Stimulated activated CD8-positive, alpha-beta memory T cell treated with anti-CD3 and anti-CD28 coated beads, Interleukin-15, amount 100 ng/mL, for 48 hours (primary cell): ENCODE measurements around the gene LRBA.

Source experiments
- DNase-seq, 2 donors: peaks; one replicate each; pipeline ENCODE4 v3.0.0-alpha.2; 2020; ENCODE audit warnings: low read depth in 2 of 2

Gene LRBA

GRCh38 chr4:150805183-150806025 lies 209.7 kb downstream of the LRBA start:
- no peak for DNase-seq

GRCh38 chr4:150801833-150802232 lies 213.3 kb downstream of the LRBA start:
- DNase-seq: no peak

- no peak for DNase-seq
Measured at GRCh38 chr4:150799207-150799606, 215.9 kb downstream of the LRBA start.

GRCh38 chr4:150794706-150795105 lies 220.4 kb downstream of the LRBA start:
- no peak for DNase-seq

GRCh38 chr4:150789864-150790263 lies 225.2 kb downstream of the LRBA start:
- no peak for DNase-seq

- DNase-seq: no peak
Measured at GRCh38 chr4:150784939-150785338, 230.1 kb downstream of the LRBA start.

GRCh38 chr4:150784305-150784704 lies 230.8 kb downstream of the LRBA start:
- DNase-seq: no peak

GRCh38 chr4:150782921-150783320 lies 232.2 kb downstream of the LRBA start:
- DNase-seq: no peak

- DNase-seq: no peak
Measured at GRCh38 chr4:150782311-150782710, 232.8 kb downstream of the LRBA start.

GRCh38 chr4:150781191-150781590 lies 233.9 kb downstream of the LRBA start:
- no peak for DNase-seq

- DNase-seq: no peak
Measured at GRCh38 chr4:150779707-150780106, 235.4 kb downstream of the LRBA start.

GRCh38 chr4:150773729-150774449 lies 241.2 kb downstream of the LRBA start:
- DNase-seq: no peak

GRCh38 chr4:150773032-150773431 lies 242.1 kb downstream of the LRBA start:
- no peak for DNase-seq

- no peak for DNase-seq
Measured at GRCh38 chr4:150771382-150771781, 243.7 kb downstream of the LRBA start.

- no peak for DNase-seq
Measured at GRCh38 chr4:150769845-150770244, 245.2 kb downstream of the LRBA start.

- DNase-seq: no peak
Measured at GRCh38 chr4:150769248-150769647, 245.8 kb downstream of the LRBA start.

GRCh38 chr4:150768497-150768896 lies 246.6 kb downstream of the LRBA start:
- DNase-seq: no peak

GRCh38 chr4:150765216-150765615 lies 249.9 kb downstream of the LRBA start:
- DNase-seq: no peak

GRCh38 chr4:150751648-150752047 lies 263.4 kb downstream of the LRBA start:
- DNase-seq: no peak

- DNase-seq: no peak
Measured at GRCh38 chr4:150750824-150751223, 264.3 kb downstream of the LRBA start.

GRCh38 chr4:150746156-150746555 lies 268.9 kb downstream of the LRBA start:
- no peak for DNase-seq

GRCh38 chr4:150744570-150744969 lies 270.5 kb downstream of the LRBA start:
- no peak for DNase-seq
